Kidney tubule cell (primary cell): ENCODE measurements around the gene ENHO.

Source experiments
- DNase-seq: peaks from one replicate; pipeline ENCODE4 v3.0.0-alpha.2; 2018; ENCODE audit warnings: low spot score

The ENHO gene

DNA sequence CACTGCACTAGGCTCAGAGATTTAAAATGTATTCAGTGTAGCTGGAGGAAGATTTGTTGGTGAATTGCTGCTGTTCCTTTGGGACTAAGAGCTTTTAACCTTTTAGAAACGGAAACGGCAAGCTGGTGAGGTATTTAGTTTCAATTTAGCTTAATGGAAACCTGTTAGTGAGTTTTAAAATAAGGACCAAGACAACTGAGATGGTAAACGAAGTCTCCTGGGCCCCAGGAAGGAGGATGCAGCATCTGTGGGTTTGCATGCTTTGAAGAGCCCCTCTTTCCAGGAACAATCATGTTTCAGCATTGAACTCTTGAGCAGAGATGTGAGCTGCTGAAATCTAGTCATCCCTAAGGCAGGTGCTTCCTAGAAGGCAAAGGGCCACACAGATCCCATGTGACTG lies 47.7 kb downstream of the ENHO start:
- DNase-seq: no peak
